ENCODE data around the gene SPEG. TPM values are rescaled to one million over a fixed set of nuclear protein-coding genes. Genes with fewer than 3 reads are reported as not detected.

The SPEG gene
- polyA plus RNA-seq, 3 donors from 2014 or later = not detected

- Mint-ChIP-seq H3K36me3 (peaks cover 20 to 25% (median 22%) of the 10 kb centered on the region in 3 donors), H3K27me3 (ENCODE audit: low read depth in 3 of 3) (peaks cover 6 to 13% (median 10%) of the 10 kb centered on the region in 3 donors), H3K4me3 (no peak overlapping the region), H3K9me3 (no peaks in the 10 kb centered on the region), H3K27ac (no peak overlapping the region), H3K4me1 (peaks cover 9 to 10% of the 10 kb centered on the region in 2 donors)
- no peak for DNase-seq
Observed at GRCh38 chr2:219506153-219506801, 71.6 kb downstream of the SPEG start.

GRCh38 chr2:219506802-219507526, 72.3 kb downstream of the SPEG start:
- Mint-ChIP-seq H3K27ac (no peak overlapping the region), H3K4me3 (no peak overlapping the region), H3K27me3 (ENCODE audit: low read depth in 3 of 3) (peaks cover 6 to 16% (median 12%) of the 10 kb centered on the region in 3 donors), H3K9me3 (no peaks in the 10 kb centered on the region), H3K36me3 (peaks cover 20 to 25% (median 22%) of the 10 kb centered on the region in 3 donors), H3K4me1 (peaks cover 9 to 10% of the 10 kb centered on the region in 2 donors)
- no peak for DNase-seq

- peaks cover 9 to 10% of the 10 kb centered on the region in 2 donors for H3K4me1 Mint-ChIP-seq
- peaks cover 8 to 20% (median 10%) of the 10 kb centered on the region in 3 donors for H3K27me3 Mint-ChIP-seq (ENCODE audit: low read depth in 3 of 3)
- H3K4me3 Mint-ChIP-seq = no peak overlapping the region
- no peaks in the 10 kb centered on the region for H3K9me3 Mint-ChIP-seq
- H3K27ac Mint-ChIP-seq = no peak overlapping the region
- DNase-seq = no peak
- H3K36me3 Mint-ChIP-seq = peaks cover 20 to 22% (median 21%) of the 10 kb centered on the region in 3 donors
Observed at GRCh38 chr2:219507581-219508443, 73.2 kb downstream of the SPEG start.

GRCh38 chr2:219508444-219508734, 73.7 kb downstream of the SPEG start:
- H3K27ac Mint-ChIP-seq = no peak overlapping the region
- no peak overlapping the region for H3K4me3 Mint-ChIP-seq
- peaks cover 10 to 23% (median 12%) of the 10 kb centered on the region in 3 donors for H3K27me3 Mint-ChIP-seq (ENCODE audit: low read depth in 3 of 3)
- H3K4me1 Mint-ChIP-seq = peaks cover 9 to 10% of the 10 kb centered on the region in 2 donors
- H3K9me3 Mint-ChIP-seq = no peaks in the 10 kb centered on the region
- peaks cover 20 to 21% (median 20%) of the 10 kb centered on the region in 3 donors for H3K36me3 Mint-ChIP-seq
- DNase-seq = no peak

- peaks cover 10 to 23% (median 14%) of the 10 kb centered on the region in 3 donors for H3K27me3 Mint-ChIP-seq (ENCODE audit: low read depth in 3 of 3)
- H3K27ac Mint-ChIP-seq = no peak overlapping the region
- peaks cover 12 to 17% (median 12%) of the 10 kb centered on the region in 3 donors for H3K36me3 Mint-ChIP-seq
- peaks cover 9 to 10% of the 10 kb centered on the region in 2 donors for H3K4me1 Mint-ChIP-seq
- peaks cover 0 to 3% (median 0%) of the 10 kb centered on the region in 6 donors for H3K9me3 Mint-ChIP-seq
- peak overlapping the region in 3 of 5 donors; percentile 3 to 63 (median 34) for H3K4me3 Mint-ChIP-seq
- no peak for DNase-seq
Observed at GRCh38 chr2:219508971-219509779, 74.5 kb downstream of the SPEG start.

GRCh38 chr2:219509780-219510511, 75.3 kb downstream of the SPEG start:
- peaks cover 5 to 10% (median 5%) of the 10 kb centered on the region in 3 donors for H3K36me3 Mint-ChIP-seq
- H3K27me3 Mint-ChIP-seq (ENCODE audit: low read depth in 3 of 3) = peaks cover 10 to 24% (median 14%) of the 10 kb centered on the region in 3 donors
- peak; percentile 17 to 25 (median 21) for DNase-seq
- peaks cover 0 to 3% (median 0%) of the 10 kb centered on the region in 6 donors for H3K9me3 Mint-ChIP-seq
- peaks cover 9 to 10% of the 10 kb centered on the region in 2 donors for H3K4me1 Mint-ChIP-seq
- no peak overlapping the region for H3K27ac Mint-ChIP-seq
- peak overlapping the region; percentile 3 to 63 (median 34) for H3K4me3 Mint-ChIP-seq

GRCh38 chr2:219510512-219511135, 76.0 kb downstream of the SPEG start:
- Mint-ChIP-seq H3K4me3 (peak overlapping the region in 1 of 5 donors; percentile 63), H3K4me1 (peaks cover 9 to 10% of the 10 kb centered on the region in 2 donors), H3K27me3 (ENCODE audit: low read depth in 3 of 3) (peaks cover 10 to 26% (median 16%) of the 10 kb centered on the region in 3 donors), H3K36me3 (peaks cover 5 to 10% (median 5%) of the 10 kb centered on the region in 3 donors), H3K27ac (no peak overlapping the region), H3K9me3 (peaks cover 0 to 3% (median 0%) of the 10 kb centered on the region in 6 donors)
- DNase-seq = no peak

GRCh38 chr2:219511547-219512325, 77.1 kb downstream of the SPEG start:
- Mint-ChIP-seq H3K4me1 (peaks cover 9 to 10% of the 10 kb centered on the region in 2 donors), H3K9me3 (peaks cover 0 to 3% (median 0%) of the 10 kb centered on the region in 6 donors), H3K4me3 (no peak overlapping the region), H3K36me3 (peaks cover 2 to 6% (median 3%) of the 10 kb centered on the region in 3 donors), H3K27me3 (ENCODE audit: low read depth in 3 of 3) (peaks cover 14 to 28% (median 19%) of the 10 kb centered on the region in 3 donors), H3K27ac (no peak overlapping the region)
- no peak for DNase-seq

- no peak for DNase-seq
- Mint-ChIP-seq H3K36me3 (peaks cover 0 to 3% (median under 1%) of the 10 kb centered on the region in 3 donors), H3K4me3 (no peak overlapping the region), H3K27me3 (ENCODE audit: low read depth in 3 of 3) (peaks cover 14 to 31% (median 19%) of the 10 kb centered on the region in 3 donors), H3K9me3 (peaks cover 0 to 3% (median 0%) of the 10 kb centered on the region in 6 donors), H3K27ac (no peak overlapping the region), H3K4me1 (peaks cover 9 to 10% of the 10 kb centered on the region in 2 donors)
Observed at GRCh38 chr2:219512524-219513216, 78.0 kb downstream of the SPEG start.

GRCh38 chr2:219513787-219514186, 79.1 kb downstream of the SPEG start:
- no peak overlapping the region for H3K4me3 Mint-ChIP-seq
- H3K27ac Mint-ChIP-seq = no peak overlapping the region
- peaks cover 19 to 31% (median 21%) of the 10 kb centered on the region in 3 donors for H3K27me3 Mint-ChIP-seq (ENCODE audit: low read depth in 3 of 3)
- peaks cover 0 to 3% (median 0%) of the 10 kb centered on the region in 6 donors for H3K9me3 Mint-ChIP-seq
- peaks cover 9 to 10% of the 10 kb centered on the region in 2 donors for H3K4me1 Mint-ChIP-seq
- no peak for DNase-seq
- peaks cover 0 to 3% (median 0%) of the 10 kb centered on the region in 3 donors for H3K36me3 Mint-ChIP-seq

GRCh38 chr2:219514196-219514761, 79.6 kb downstream of the SPEG start, which contains the start of gene ASIC4:
TSS of gene ASIC4 (plus strand) at chr2:219514482. CDS start at chr2:219514725, 243 bp downstream.
- peaks cover 21 to 31% (median 24%) of the 10 kb centered on the region in 3 donors for H3K27me3 Mint-ChIP-seq (ENCODE audit: low read depth in 3 of 3)
- peaks cover 0 to 3% (median 0%) of the 10 kb centered on the region in 3 donors for H3K36me3 Mint-ChIP-seq
- H3K27ac Mint-ChIP-seq = no peak within 1 kb of the TSS
- peak within 1 kb of the TSS in 1 of 5 donors; percentile 33 for H3K4me3 Mint-ChIP-seq
- peaks cover 9 to 10% of the 10 kb centered on the region in 2 donors for H3K4me1 Mint-ChIP-seq
- H3K9me3 Mint-ChIP-seq = peaks cover 0 to 3% (median 0%) of the 10 kb centered on the region in 6 donors
- DNase-seq = no peak

All from immature natural killer cell (primary cell).